ENCODE measurements around the gene PLEKHA3. TPM values are rescaled to one million over a fixed set of nuclear protein-coding genes. Genes with fewer than 3 reads are reported as not detected.

The PLEKHA3 gene
- total and polyA plus RNA-seq, 9 of the 15 experiments (the other 6 are each of a cell fraction or from before 2014, with no cell fraction given), result 2.3 to 23.4 (median 10.5) TPM

- TF ChIP-seq PKNOX1 (IDR thresholded peaks at IDR 0.05), result peak; percentile 46; the same call in 1 of the 2 replicates
- peak; percentile 90 for TF ChIP-seq CXXC5 (CRISPR knock-in tag; IDR thresholded peaks at IDR 0.05)
- peak; percentile 47 for TF ChIP-seq SMAD1 (IDR thresholded peaks at IDR 0.05; ENCODE audit: low read depth, low read length, partially characterized antibody)
- peak; percentile 7; the same call in 1 of the 2 replicates for TF ChIP-seq KDM2B (CRISPR knock-in tag; IDR thresholded peaks at IDR 0.05)
- TF ChIP-seq EP300 (IDR thresholded peaks at IDR 0.05; ENCODE audit: low read length), result peak; percentile 25; the same call in 1 of the 2 replicates
- TF ChIP-seq NBN (IDR thresholded peaks at IDR 0.05; ENCODE audit: low read depth), result peak; percentile 72; the same call in 1 of the 2 replicates
- TF ChIP-seq FOXK2 (conservative IDR thresholded peaks at IDR 0.05 in 1 of 2, IDR thresholded peaks at IDR 0.05 in 1 of 2; ENCODE audit: low read depth in 2 of 2), result peak; percentile 49 to 67; a peak in 3 of 4 replicates
- TF ChIP-seq MBD1 (CRISPR knock-in tag; IDR thresholded peaks at IDR 0.05), result no peak
- peak; percentile 56; the same call in 1 of the 2 replicates for TF ChIP-seq RUNX1 (IDR thresholded peaks at IDR 0.05; ENCODE audit: low read depth)
- TF ChIP-seq, protein P1, sequence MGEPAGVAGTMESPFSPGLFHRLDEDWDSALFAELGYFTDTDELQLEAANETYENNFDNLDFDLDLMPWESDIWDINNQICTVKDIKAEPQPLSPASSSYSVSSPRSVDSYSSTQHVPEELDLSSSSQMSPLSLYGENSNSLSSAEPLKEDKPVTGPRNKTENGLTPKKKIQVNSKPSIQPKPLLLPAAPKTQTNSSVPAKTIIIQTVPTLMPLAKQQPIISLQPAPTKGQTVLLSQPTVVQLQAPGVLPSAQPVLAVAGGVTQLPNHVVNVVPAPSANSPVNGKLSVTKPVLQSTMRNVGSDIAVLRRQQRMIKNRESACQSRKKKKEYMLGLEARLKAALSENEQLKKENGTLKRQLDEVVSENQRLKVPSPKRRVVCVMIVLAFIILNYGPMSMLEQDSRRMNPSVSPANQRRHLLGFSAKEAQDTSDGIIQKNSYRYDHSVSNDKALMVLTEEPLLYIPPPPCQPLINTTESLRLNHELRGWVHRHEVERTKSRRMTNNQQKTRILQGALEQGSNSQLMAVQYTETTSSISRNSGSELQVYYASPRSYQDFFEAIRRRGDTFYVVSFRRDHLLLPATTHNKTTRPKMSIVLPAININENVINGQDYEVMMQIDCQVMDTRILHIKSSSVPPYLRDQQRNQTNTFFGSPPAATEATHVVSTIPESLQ (CRISPR knock-in tag; IDR thresholded peaks at IDR 0.05), result peak; percentile 76; the same call in 1 of the 2 replicates
- peak; percentile 44; the same call in 1 of the 2 replicates for TF ChIP-seq HBP1 (CRISPR knock-in tag; IDR thresholded peaks at IDR 0.05)
- TF ChIP-seq DEAF1 (CRISPR knock-in tag; IDR thresholded peaks at IDR 0.05), result peak; percentile 36; the same call in 1 of the 2 replicates
- TF ChIP-seq HNRNPLL (IDR thresholded peaks at IDR 0.05; ENCODE audit: low read depth, low read length, poor library complexity, severe bottlenecking), result peak; percentile 90
- TF ChIP-seq ZNF347 (CRISPR knock-in tag; IDR thresholded peaks at IDR 0.05; ENCODE audit: low read depth), result no peak
- peak; percentile 69 for TF ChIP-seq ZBTB12 (CRISPR knock-in tag; IDR thresholded peaks at IDR 0.05)
- TF ChIP-seq SAFB (IDR thresholded peaks at IDR 0.05; ENCODE audit: borderline replicate concordance, low read depth, low read length), result peak; percentile 95
- peak; percentile 45; the same call in 1 of the 2 replicates for TF ChIP-seq ZNF232 (CRISPR knock-in tag; IDR thresholded peaks at IDR 0.05)
These were observed 1.6 kb upstream of the PLEKHA3 start, which contains the start of gene FKBP7 (continued) for GRCh38 chr2:178478439-178479274.
